Kidney (tissue), 14 donors: ENCODE measurements around the gene CAP2. TPM values are rescaled to one million over a fixed set of nuclear protein-coding genes. Genes with fewer than 3 reads are reported as not detected.

Source experiments
- DNase-seq, 5 donors: peaks; one replicate each; pipeline ENCODE4 v3.0.0-alpha.2; 2013 to 2020
- FAIRE-seq: peaks from 2 replicates; lab custom pipeline; 2012; peaks lifted over from hg19 to GRCh38; lab: Jason Lieb, UNC
- H3K27ac ChIP-seq, 2 donors: one replicate each; pipeline ENCODE4 v1.7.0; 2013; ENCODE audit warnings: low read depth in 2 of 2, low read length in 2 of 2, inconsistent platforms in 1 of 2
- H3K27me3 ChIP-seq: one replicate; pipeline ENCODE4 v1.7.1; 2013; ENCODE audit warnings: low read length, inconsistent platforms; ENCODE audit not compliant: control insufficient read depth, insufficient read depth
- H3K36me3 ChIP-seq, 3 donors: one replicate each; pipeline versions ENCODE4 v1.7.0 to v1.7.1; 2013; ENCODE audit warnings: low read length in 3 of 3, control low read depth in 1 of 3, inconsistent platforms in 1 of 3; ENCODE audit not compliant: insufficient read depth in 3 of 3, control insufficient read depth in 2 of 3
- H3K4me1 ChIP-seq, 3 donors: one replicate each; pipeline versions ENCODE4 v1.7.0 to v1.7.1; 2013; ENCODE audit warnings: low read length in 3 of 3, inconsistent platforms in 1 of 3, low read depth in 1 of 3; ENCODE audit not compliant: control insufficient read depth in 2 of 3, insufficient read depth in 2 of 3
- H3K4me3 ChIP-seq, 3 donors: one replicate each; pipeline versions ENCODE4 v1.7.0 to v1.8.1; 2013; ENCODE audit warnings: low read length in 3 of 3, control low read depth in 1 of 3, inconsistent platforms in 1 of 3
- H3K9ac ChIP-seq, 3 donors: one replicate each; pipeline versions ENCODE4 v1.7.0 to v1.7.1; 2013; ENCODE audit warnings: low read length in 3 of 3, control low read depth in 1 of 3, inconsistent platforms in 1 of 3
- H3K9me3 ChIP-seq, 3 donors: one replicate each; pipeline versions ENCODE4 v1.7.0 to v1.7.1; 2013; ENCODE audit warnings: low read length in 3 of 3, control low read depth in 1 of 3, inconsistent platforms in 1 of 3; ENCODE audit not compliant: control insufficient read depth in 2 of 3, insufficient read depth in 1 of 3
- CTCF ChIP-seq: IDR thresholded peaks from 3 replicates; pipeline ENCODE4 v1.5.1; 2012; ENCODE audit warnings: mild to moderate bottlenecking, moderate library complexity, borderline replicate concordance; ENCODE audit not compliant: insufficient read depth; ENCODE audit errors: extremely low read depth
- intact Hi-C: fragments of 100-400 bp; cut with DNase I; formaldehyde crosslinking; loops from one replicate; pipeline ENCODE4 v1.11.1; 2022
- polyA plus RNA-seq: library from polyadenylated mRNA; stranded (reverse); fragments of 350-450 nt; fragmentation: Illumina TruSeq; extraction: RNeasy Lipid Tissue Mini Kit (QIAGEN cat#74804); gene quantifications from one replicate; pipeline ENCODE4 v1.2.3, GENCODE V29; 2014; ENCODE audit warnings: low read depth, low replicate concordance; ENCODE audit not compliant: insufficient read depth
- total RNA-seq: library from RNA; stranded (reverse); fragmentation: NEBNext Ultra II Directional; extraction: Animal tissue kit (Norgen Biotek cat#: 25700); gene quantifications from one replicate; pipeline ENCODE4 v1.2.1, GENCODE V29; 2021
- donor health status: control.
- donor health status: control.
- donor health status: control.
- donor health status: control.
- donor health status: control.
- donor health status: DM: yes; HTN: yes; CAD: no.
- donor health status: Normal renal cell carcinoma (clear cell type).

The CAP2 gene
- total and polyA plus RNA-seq, 2 donors from 2014 or later, result 9.8 to 15.7 TPM

- H3K9ac ChIP-seq, result no peak overlapping the region
- no peaks in the 10 kb centered on the region for H3K9me3 ChIP-seq
- no peak overlapping the region for H3K4me3 ChIP-seq
- no peaks in the 10 kb centered on the region for H3K27me3 ChIP-seq
- intact Hi-C loops, result no loop called here
- no peak for FAIRE-seq
- no peaks in the 10 kb centered on the region for H3K36me3 ChIP-seq
- H3K27ac ChIP-seq, result no peak overlapping the region
- H3K4me1 ChIP-seq, result peaks cover 0 to 2% (median 0%) of the 10 kb centered on the region in 3 donors
- no peak for DNase-seq
- TF ChIP-seq CTCF, result no peak
These were observed 61.1 kb downstream of the CAP2 start for GRCh38 chr6:17454316-17455005.

GRCh38 chr6:17455919-17456318 is 62.5 kb downstream of the CAP2 start:
- no peak overlapping the region for H3K9ac ChIP-seq
- TF ChIP-seq CTCF, result no peak
- H3K27ac ChIP-seq, result no peak overlapping the region
- intact Hi-C loops, result no loop called here
- H3K4me1 ChIP-seq, result no peaks in the 10 kb centered on the region
- no peaks in the 10 kb centered on the region for H3K9me3 ChIP-seq
- H3K36me3 ChIP-seq, result no peaks in the 10 kb centered on the region
- DNase-seq (no peak), FAIRE-seq (no peak)
- H3K27me3 ChIP-seq, result no peaks in the 10 kb centered on the region
- no peak overlapping the region for H3K4me3 ChIP-seq

- DNase-seq (no peak), FAIRE-seq (no peak)
- no peak overlapping the region for H3K4me3 ChIP-seq
- no peak for TF ChIP-seq CTCF
- no peaks in the 10 kb centered on the region for H3K36me3 ChIP-seq
- no peaks in the 10 kb centered on the region for H3K27me3 ChIP-seq
- no peak overlapping the region for H3K9ac ChIP-seq
- no peaks in the 10 kb centered on the region for H3K4me1 ChIP-seq
- H3K27ac ChIP-seq, result no peak overlapping the region
- intact Hi-C loops, result no loop called here
- no peaks in the 10 kb centered on the region for H3K9me3 ChIP-seq
These were observed 63.3 kb downstream of the CAP2 start for GRCh38 chr6:17456711-17457110.
